Measurements from ENCODE around the gene COL21A1. TPM values are rescaled to one million over a fixed set of nuclear protein-coding genes. Genes with fewer than 3 reads are reported as not detected.

Gene COL21A1
- total RNA-seq, 1 experiment from 2014 or later = 3.3 TPM

GRCh38 chr6:56169366-56169765, 78.0 kb downstream of the COL21A1 start:
- Histone ChIP-seq H3K4me3 (ENCODE audit: low read depth in 2 of 2, low read length in 2 of 2) (no peak overlapping the region), H3K4me1 (ENCODE audit: control insufficient read depth, insufficient read depth, low read length) (no peaks in the 10 kb centered on the region), H3K27ac (ENCODE audit: low read length) (no peak overlapping the region), H3K36me3 (ENCODE audit: control insufficient read depth, insufficient read depth, low read length) (no peaks in the 10 kb centered on the region), H3K27me3 (ENCODE audit: control insufficient read depth, insufficient read depth, low read length) (no peaks in the 10 kb centered on the region), H3K9me3 (ENCODE audit: control insufficient read depth, insufficient read depth, low read depth, low read length) (peaks cover 24% of the 10 kb centered on the region; the same call in 1 of the 2 replicates)
- intact Hi-C loops (cut with micrococcal nuclease; ENCODE audit: unreplicated experiment) = no loop called here
- DNase-seq (ENCODE audit: low read depth, low spot score) (no peak), ATAC-seq (no peak)
- in situ Hi-C loops (cut with HindIII; ENCODE audit: low pct_unique_long_range_greater_than_20kb, low sequenced_read_pairs) = no loop called here
- TF ChIP-seq TCF7L2 (IDR thresholded peaks at IDR 0.05; ENCODE audit: low read depth, low read length) (no peak), CTCF (IDR thresholded peaks at IDR 0.05) (no peak), POLR2AphosphoS5 (IDR thresholded peaks at IDR 0.05; ENCODE audit: low read depth, low read length) (no peak), SIN3A (IDR thresholded peaks at IDR 0.05; ENCODE audit: borderline replicate concordance, insufficient read depth, low read depth, low read length) (no peak)
- TF ChIP-seq, protein P1, sequence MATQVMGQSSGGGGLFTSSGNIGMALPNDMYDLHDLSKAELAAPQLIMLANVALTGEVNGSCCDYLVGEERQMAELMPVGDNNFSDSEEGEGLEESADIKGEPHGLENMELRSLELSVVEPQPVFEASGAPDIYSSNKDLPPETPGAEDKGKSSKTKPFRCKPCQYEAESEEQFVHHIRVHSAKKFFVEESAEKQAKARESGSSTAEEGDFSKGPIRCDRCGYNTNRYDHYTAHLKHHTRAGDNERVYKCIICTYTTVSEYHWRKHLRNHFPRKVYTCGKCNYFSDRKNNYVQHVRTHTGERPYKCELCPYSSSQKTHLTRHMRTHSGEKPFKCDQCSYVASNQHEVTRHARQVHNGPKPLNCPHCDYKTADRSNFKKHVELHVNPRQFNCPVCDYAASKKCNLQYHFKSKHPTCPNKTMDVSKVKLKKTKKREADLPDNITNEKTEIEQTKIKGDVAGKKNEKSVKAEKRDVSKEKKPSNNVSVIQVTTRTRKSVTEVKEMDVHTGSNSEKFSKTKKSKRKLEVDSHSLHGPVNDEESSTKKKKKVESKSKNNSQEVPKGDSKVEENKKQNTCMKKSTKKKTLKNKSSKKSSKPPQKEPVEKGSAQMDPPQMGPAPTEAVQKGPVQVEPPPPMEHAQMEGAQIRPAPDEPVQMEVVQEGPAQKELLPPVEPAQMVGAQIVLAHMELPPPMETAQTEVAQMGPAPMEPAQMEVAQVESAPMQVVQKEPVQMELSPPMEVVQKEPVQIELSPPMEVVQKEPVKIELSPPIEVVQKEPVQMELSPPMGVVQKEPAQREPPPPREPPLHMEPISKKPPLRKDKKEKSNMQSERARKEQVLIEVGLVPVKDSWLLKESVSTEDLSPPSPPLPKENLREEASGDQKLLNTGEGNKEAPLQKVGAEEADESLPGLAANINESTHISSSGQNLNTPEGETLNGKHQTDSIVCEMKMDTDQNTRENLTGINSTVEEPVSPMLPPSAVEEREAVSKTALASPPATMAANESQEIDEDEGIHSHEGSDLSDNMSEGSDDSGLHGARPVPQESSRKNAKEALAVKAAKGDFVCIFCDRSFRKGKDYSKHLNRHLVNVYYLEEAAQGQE (IDR thresholded peaks at IDR 0.05; ENCODE audit: insufficient read depth in 1 of 2, low read depth in 2 of 2, low read length in 1 of 2) = no peak
- BruUV-seq (replicated peaks) = no TSS peak
- ChIA-PET CTCF (no interaction called here), POLR2A (no interaction called here)

DNA sequence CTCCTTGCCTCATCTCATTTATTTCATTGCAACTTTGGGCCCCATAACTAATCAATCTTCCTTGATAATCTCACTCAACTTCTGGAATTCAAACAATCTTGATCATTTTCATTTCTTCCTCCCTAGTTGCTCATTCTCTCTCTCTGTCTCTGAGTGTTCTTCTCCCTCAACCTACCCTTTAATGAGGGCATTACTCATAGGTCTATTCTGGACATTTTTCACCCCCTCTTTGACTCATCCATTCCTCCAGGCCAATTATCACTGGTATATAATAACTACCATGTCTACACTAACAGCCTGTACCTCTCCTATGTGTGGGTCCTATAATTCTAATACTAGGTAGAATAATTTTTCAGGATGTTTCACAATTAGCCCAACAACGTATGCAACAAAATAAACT, 78.8 kb downstream of the COL21A1 start:
- Histone ChIP-seq H3K9me3 (ENCODE audit: control insufficient read depth, insufficient read depth, low read depth, low read length) (peaks cover 18% of the 10 kb centered on the region; the same call in 1 of the 2 replicates), H3K36me3 (ENCODE audit: control insufficient read depth, insufficient read depth, low read length) (no peaks in the 10 kb centered on the region), H3K4me3 (ENCODE audit: low read depth in 2 of 2, low read length in 2 of 2) (no peak overlapping the region), H3K27ac (ENCODE audit: low read length) (no peak overlapping the region), H3K4me1 (ENCODE audit: control insufficient read depth, insufficient read depth, low read length) (no peaks in the 10 kb centered on the region), H3K27me3 (ENCODE audit: control insufficient read depth, insufficient read depth, low read length) (no peaks in the 10 kb centered on the region)
- DNase-seq (ENCODE audit: low read depth, low spot score) (no peak), ATAC-seq (no peak)
- in situ Hi-C loops (cut with HindIII; ENCODE audit: low pct_unique_long_range_greater_than_20kb, low sequenced_read_pairs) = no loop called here
- no TSS peak for BruUV-seq (replicated peaks)
- intact Hi-C loops (cut with micrococcal nuclease; ENCODE audit: unreplicated experiment) = no loop called here
- TF ChIP-seq, protein P1 (IDR thresholded peaks at IDR 0.05; ENCODE audit: insufficient read depth in 1 of 2, low read depth in 2 of 2, low read length in 1 of 2) = no peak
- TF ChIP-seq SIN3A (IDR thresholded peaks at IDR 0.05; ENCODE audit: borderline replicate concordance, insufficient read depth, low read depth, low read length) = no peak
- no peak for TF ChIP-seq TCF7L2 (IDR thresholded peaks at IDR 0.05; ENCODE audit: low read depth, low read length)
- TF ChIP-seq CTCF (IDR thresholded peaks at IDR 0.05) = no peak
- no peak for TF ChIP-seq POLR2AphosphoS5 (IDR thresholded peaks at IDR 0.05; ENCODE audit: low read depth, low read length)
- ChIA-PET CTCF (no interaction called here), POLR2A (no interaction called here)

Data from Panc1 (cell line).